Natural killer cell treated with Interleukin-12 subunit alpha and Interleukin-12 subunit beta and Interleukin-15 and Interleukin-18, amount 100 ng/mL, for 72 hours (primary cell): ENCODE measurements around the gene ACTN4. TPM values are rescaled to one million over a fixed set of nuclear protein-coding genes. Genes with fewer than 3 reads are reported as not detected.
A peak's percentile ranks its signal among the peaks of the same experiment; 100 is the strongest.

Source experiments
- ATAC-seq, 2 donors: fragments of 150-1000 bp; cut with Tn5 transposase in 1 of 2; sonication (Bioruptor Pico), chemical (Tn5 transposase) in 1 of 2; 2 replicates each; pipeline ENCODE4 v1.10.0; 2021
- DNase-seq: peaks from one replicate; pipeline ENCODE4 v3.0.0; 2022; ENCODE audit warnings: low spot score
- H3K27ac Mint-ChIP-seq, 2 donors: 1 replicate in 1 of 2; 2 replicates in 1 of 2; pipeline ENCODE4 v1.8.0; 2022; ENCODE audit warnings: mixed read lengths in 2 of 2, mild to moderate bottlenecking in 1 of 2, moderate library complexity in 1 of 2
- H3K27me3 Mint-ChIP-seq, 2 donors: 1 replicate in 1 of 2; 2 replicates in 1 of 2; pipeline ENCODE4 v1.8.0; 2022; ENCODE audit warnings: mixed read lengths in 2 of 2
- H3K36me3 Mint-ChIP-seq: one replicate; pipeline ENCODE4 v1.8.0; 2022; ENCODE audit warnings: mixed read lengths
- H3K4me1 Mint-ChIP-seq, 2 donors: 1 replicate in 1 of 2; 2 replicates in 1 of 2; pipeline ENCODE4 v1.8.0; 2022; ENCODE audit warnings: low read depth in 2 of 2, mixed read lengths in 2 of 2, mild to moderate bottlenecking in 1 of 2
- H3K4me3 Mint-ChIP-seq: one replicate; pipeline ENCODE4 v1.8.0; 2022; ENCODE audit warnings: mixed read lengths
- H3K9me3 Mint-ChIP-seq: 2 replicates; pipeline ENCODE4 v1.8.0; 2022; ENCODE audit warnings: mixed read lengths
- total RNA-seq, 2 donors: library from RNA; stranded (reverse); gene quantifications; one replicate each; pipeline ENCODE4 v1.2.3, GENCODE V29; 2022

Gene ACTN4
- total RNA-seq, 2 donors from 2014 or later, result 342 to 574 TPM

- Mint-ChIP-seq H3K36me3 (no peaks in the 10 kb centered on the region), H3K4me1 (peaks cover 7 to 18% of the 10 kb centered on the region in 2 donors), H3K27me3 (no peaks in the 10 kb centered on the region), H3K27ac (peak overlapping the region in 1 of 2 donors; percentile 27), H3K4me3 (no peak overlapping the region), H3K9me3 (no peaks in the 10 kb centered on the region)
- ATAC-seq, result no peak
- DNase-seq, result no peak
These were observed 57.1 kb downstream of the ACTN4 start for GRCh38 chr19:38704488-38705026.

- no peak overlapping the region for H3K4me3 Mint-ChIP-seq
- peak overlapping the region in 1 of 2 donors; percentile 59 for H3K27ac Mint-ChIP-seq
- peaks cover 5 to 15% of the 10 kb centered on the region in 2 donors for H3K4me1 Mint-ChIP-seq
- H3K27me3 Mint-ChIP-seq, result no peaks in the 10 kb centered on the region
- no peaks in the 10 kb centered on the region for H3K36me3 Mint-ChIP-seq
- H3K9me3 Mint-ChIP-seq, result no peaks in the 10 kb centered on the region
- no peak for DNase-seq
- no peak for ATAC-seq
These were observed 58.0 kb downstream of the ACTN4 start for GRCh38 chr19:38705197-38706019.

- Mint-ChIP-seq H3K27ac (peak overlapping the region in 1 of 2 donors; percentile 59), H3K4me1 (peaks cover 5 to 15% of the 10 kb centered on the region in 2 donors), H3K9me3 (no peaks in the 10 kb centered on the region), H3K36me3 (peaks cover 5% of the 10 kb centered on the region), H3K4me3 (no peak overlapping the region), H3K27me3 (no peaks in the 10 kb centered on the region)
- ATAC-seq, result no peak
- DNase-seq, result no peak
These were observed 59.5 kb downstream of the ACTN4 start for GRCh38 chr19:38706792-38707511.

GRCh38 chr19:38707512-38708114, 60.2 kb downstream of the ACTN4 start:
- DNase-seq, result no peak
- Mint-ChIP-seq H3K36me3 (peaks cover 5% of the 10 kb centered on the region), H3K27me3 (no peaks in the 10 kb centered on the region), H3K4me3 (no peak overlapping the region), H3K4me1 (peaks cover 5 to 15% of the 10 kb centered on the region in 2 donors), H3K9me3 (no peaks in the 10 kb centered on the region), H3K27ac (no peak overlapping the region)
- no peak for ATAC-seq

- ATAC-seq (no peak), DNase-seq (no peak)
- H3K9me3 Mint-ChIP-seq, result no peaks in the 10 kb centered on the region
- peaks cover 5 to 14% of the 10 kb centered on the region in 2 donors for H3K4me1 Mint-ChIP-seq
- H3K27ac Mint-ChIP-seq, result peak overlapping the region in 1 of 2 donors; percentile 87
- H3K4me3 Mint-ChIP-seq, result no peak overlapping the region
- no peaks in the 10 kb centered on the region for H3K27me3 Mint-ChIP-seq
- peaks cover 5% of the 10 kb centered on the region for H3K36me3 Mint-ChIP-seq
These were observed 61.1 kb downstream of the ACTN4 start for GRCh38 chr19:38708413-38709024.

GRCh38 chr19:38709119-38709518, 61.7 kb downstream of the ACTN4 start:
- peaks cover 4 to 11% of the 10 kb centered on the region in 2 donors for H3K4me1 Mint-ChIP-seq
- peak overlapping the region in 1 of 2 donors; percentile 69 for H3K27ac Mint-ChIP-seq
- H3K36me3 Mint-ChIP-seq, result peaks cover 8% of the 10 kb centered on the region
- ATAC-seq (no peak), DNase-seq (no peak)
- H3K9me3 Mint-ChIP-seq, result no peaks in the 10 kb centered on the region
- H3K27me3 Mint-ChIP-seq, result no peaks in the 10 kb centered on the region
- no peak overlapping the region for H3K4me3 Mint-ChIP-seq

- Mint-ChIP-seq H3K4me3 (no peak overlapping the region), H3K4me1 (peaks cover 0 to 8% of the 10 kb centered on the region in 2 donors), H3K36me3 (peaks cover 8% of the 10 kb centered on the region), H3K27me3 (no peaks in the 10 kb centered on the region), H3K27ac (peak overlapping the region in 1 of 2 donors; percentile 69), H3K9me3 (no peaks in the 10 kb centered on the region)
- DNase-seq, result no peak
- no peak for ATAC-seq
These were observed 62.4 kb downstream of the ACTN4 start for GRCh38 chr19:38709671-38710415.

GRCh38 chr19:38710416-38710702, 62.9 kb downstream of the ACTN4 start:
- H3K27ac Mint-ChIP-seq, result peak overlapping the region in 1 of 2 donors; percentile 40
- no peaks in the 10 kb centered on the region for H3K27me3 Mint-ChIP-seq
- DNase-seq (no peak), ATAC-seq (no peak)
- peaks cover 8% of the 10 kb centered on the region for H3K36me3 Mint-ChIP-seq
- H3K4me1 Mint-ChIP-seq, result peaks cover 0 to 8% of the 10 kb centered on the region in 2 donors
- H3K9me3 Mint-ChIP-seq, result no peaks in the 10 kb centered on the region
- H3K4me3 Mint-ChIP-seq, result no peak overlapping the region

GRCh38 chr19:38710928-38711725, 63.7 kb downstream of the ACTN4 start:
- DNase-seq (no peak), ATAC-seq (peak in 1 of 2 donors; percentile 34)
- no peak overlapping the region for H3K4me3 Mint-ChIP-seq
- peaks cover 8% of the 10 kb centered on the region for H3K36me3 Mint-ChIP-seq
- H3K27me3 Mint-ChIP-seq, result no peaks in the 10 kb centered on the region
- H3K9me3 Mint-ChIP-seq, result no peaks in the 10 kb centered on the region
- peaks cover 0 to 8% of the 10 kb centered on the region in 2 donors for H3K4me1 Mint-ChIP-seq
- H3K27ac Mint-ChIP-seq, result peak overlapping the region in 1 of 2 donors; percentile 40

GRCh38 chr19:38711726-38712153, 64.3 kb downstream of the ACTN4 start:
- no peak overlapping the region for H3K4me3 Mint-ChIP-seq
- H3K4me1 Mint-ChIP-seq, result peaks cover 0 to 5% of the 10 kb centered on the region in 2 donors
- no peaks in the 10 kb centered on the region for H3K27me3 Mint-ChIP-seq
- no peak for DNase-seq
- no peaks in the 10 kb centered on the region for H3K9me3 Mint-ChIP-seq
- H3K36me3 Mint-ChIP-seq, result peaks cover 8% of the 10 kb centered on the region
- no peak for ATAC-seq
- H3K27ac Mint-ChIP-seq, result no peak overlapping the region

- DNase-seq (no peak), ATAC-seq (no peak)
- no peaks in the 10 kb centered on the region for H3K9me3 Mint-ChIP-seq
- H3K27ac Mint-ChIP-seq, result no peak overlapping the region
- H3K4me3 Mint-ChIP-seq, result no peak overlapping the region
- H3K27me3 Mint-ChIP-seq, result no peaks in the 10 kb centered on the region
- peaks cover 8% of the 10 kb centered on the region for H3K36me3 Mint-ChIP-seq
- H3K4me1 Mint-ChIP-seq, result peaks cover 0 to 5% of the 10 kb centered on the region in 2 donors
These were observed 64.8 kb downstream of the ACTN4 start for GRCh38 chr19:38712161-38712748.

- no peaks in the 10 kb centered on the region for H3K9me3 Mint-ChIP-seq
- H3K4me3 Mint-ChIP-seq, result no peak overlapping the region
- H3K36me3 Mint-ChIP-seq, result peaks cover 8% of the 10 kb centered on the region
- peak overlapping the region; percentile 10 to 38 for H3K27ac Mint-ChIP-seq
- no peaks in the 10 kb centered on the region for H3K27me3 Mint-ChIP-seq
- H3K4me1 Mint-ChIP-seq, result peaks cover 0 to 5% of the 10 kb centered on the region in 2 donors
- no peak for ATAC-seq
- DNase-seq, result no peak
These were observed 65.8 kb downstream of the ACTN4 start for GRCh38 chr19:38713227-38713649.
